Coronary artery (tissue), 2 donors: Measurements from ENCODE around the gene AXIN1.

Source experiments
- DNase-seq: peaks from one replicate; pipeline ENCODE4 v3.0.0-alpha.2; 2017; ENCODE audit warnings: low spot score
- H3K27ac ChIP-seq, 2 donors: fragments of 200-600 bp; sonication (generic); one replicate each; pipeline ENCODE4 v1.5.1; 2016 to 2019
- H3K4me3 ChIP-seq: fragments of 200-600 bp; sonication (generic); 2 replicates; pipeline ENCODE4 v1.5.1; 2016; ENCODE audit warnings: mild to moderate bottlenecking, moderate library complexity
- TF ChIP-seq, protein P1 (sequence below): fragments of 200-600 bp; sonication (generic); IDR thresholded peaks from one replicate; pipeline ENCODE4 v1.5.1; 2019; ENCODE audit warnings: antibody characterized with exemption

Gene AXIN1

DNA sequence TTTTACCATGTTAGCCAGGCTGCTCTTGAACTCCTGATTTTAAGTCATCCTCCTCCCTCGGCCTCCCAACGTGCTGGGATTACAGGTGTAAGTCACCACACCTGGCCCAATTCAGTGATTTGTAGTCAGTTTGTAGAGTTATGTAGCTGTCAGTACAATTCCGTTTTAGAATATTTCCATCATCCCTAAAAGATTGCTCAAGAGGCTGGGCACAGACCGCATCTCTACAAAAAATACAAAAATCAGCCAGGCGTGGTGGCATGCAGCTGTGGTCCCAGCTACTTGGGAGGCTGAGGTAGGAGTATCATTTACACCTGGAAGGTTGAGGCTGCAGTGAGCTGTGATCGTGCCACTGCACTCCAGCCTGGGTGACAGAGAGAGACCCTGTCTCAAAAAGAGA, 97.3 kb downstream of the AXIN1 start:
- TF ChIP-seq, protein P1, sequence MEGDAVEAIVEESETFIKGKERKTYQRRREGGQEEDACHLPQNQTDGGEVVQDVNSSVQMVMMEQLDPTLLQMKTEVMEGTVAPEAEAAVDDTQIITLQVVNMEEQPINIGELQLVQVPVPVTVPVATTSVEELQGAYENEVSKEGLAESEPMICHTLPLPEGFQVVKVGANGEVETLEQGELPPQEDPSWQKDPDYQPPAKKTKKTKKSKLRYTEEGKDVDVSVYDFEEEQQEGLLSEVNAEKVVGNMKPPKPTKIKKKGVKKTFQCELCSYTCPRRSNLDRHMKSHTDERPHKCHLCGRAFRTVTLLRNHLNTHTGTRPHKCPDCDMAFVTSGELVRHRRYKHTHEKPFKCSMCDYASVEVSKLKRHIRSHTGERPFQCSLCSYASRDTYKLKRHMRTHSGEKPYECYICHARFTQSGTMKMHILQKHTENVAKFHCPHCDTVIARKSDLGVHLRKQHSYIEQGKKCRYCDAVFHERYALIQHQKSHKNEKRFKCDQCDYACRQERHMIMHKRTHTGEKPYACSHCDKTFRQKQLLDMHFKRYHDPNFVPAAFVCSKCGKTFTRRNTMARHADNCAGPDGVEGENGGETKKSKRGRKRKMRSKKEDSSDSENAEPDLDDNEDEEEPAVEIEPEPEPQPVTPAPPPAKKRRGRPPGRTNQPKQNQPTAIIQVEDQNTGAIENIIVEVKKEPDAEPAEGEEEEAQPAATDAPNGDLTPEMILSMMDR, result no peak
- no peak overlapping the region for H3K27ac ChIP-seq
- DNase-seq, result no peak
- no peak overlapping the region for H3K4me3 ChIP-seq

DNA sequence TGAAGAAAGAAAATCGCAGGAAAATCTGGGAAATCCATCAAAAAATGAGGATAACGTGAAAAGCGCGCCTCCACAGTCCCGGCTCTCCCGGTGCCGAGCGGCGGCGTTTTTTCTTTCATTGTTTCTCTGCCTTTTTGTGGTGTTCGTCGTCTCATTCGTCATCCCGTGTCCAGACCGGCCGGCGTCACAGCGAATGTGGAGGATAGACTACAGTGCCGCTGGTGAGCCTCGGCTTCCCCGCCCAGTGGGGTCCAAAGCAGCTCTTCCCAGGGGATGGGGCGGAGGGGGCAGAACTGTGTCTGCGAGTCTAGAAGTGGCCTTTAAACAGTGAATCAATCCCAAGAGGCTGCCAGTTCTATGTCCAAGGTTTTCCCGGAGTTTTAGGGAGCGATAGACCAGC, 98.1 kb downstream of the AXIN1 start:
- no peak overlapping the region for H3K4me3 ChIP-seq
- DNase-seq, result no peak
- TF ChIP-seq, protein P1, result no peak
- H3K27ac ChIP-seq, result no peak overlapping the region

DNA sequence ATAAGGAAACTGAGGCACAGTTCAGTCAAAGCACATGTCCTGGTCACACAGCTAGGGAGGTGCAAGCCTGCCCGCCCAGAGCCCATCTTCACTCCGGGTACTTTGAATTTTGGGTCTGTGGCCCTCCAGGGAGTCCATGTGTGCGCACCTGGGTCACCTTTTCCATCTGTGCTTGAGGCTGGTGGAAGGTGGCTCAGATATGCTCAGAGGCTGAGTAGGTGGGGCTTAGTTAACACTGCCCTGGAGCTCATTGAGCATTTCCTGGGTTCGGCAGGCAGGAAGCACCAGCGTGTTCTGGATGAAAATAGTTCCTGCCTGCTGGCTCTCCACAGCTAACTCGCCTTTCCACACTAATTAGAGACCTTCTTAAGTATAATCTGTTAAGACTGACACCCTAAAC, 98.7 kb downstream of the AXIN1 start:
- TF ChIP-seq, protein P1, result no peak
- H3K27ac ChIP-seq, result no peak overlapping the region
- DNase-seq, result no peak
- H3K4me3 ChIP-seq, result no peak overlapping the region

DNA sequence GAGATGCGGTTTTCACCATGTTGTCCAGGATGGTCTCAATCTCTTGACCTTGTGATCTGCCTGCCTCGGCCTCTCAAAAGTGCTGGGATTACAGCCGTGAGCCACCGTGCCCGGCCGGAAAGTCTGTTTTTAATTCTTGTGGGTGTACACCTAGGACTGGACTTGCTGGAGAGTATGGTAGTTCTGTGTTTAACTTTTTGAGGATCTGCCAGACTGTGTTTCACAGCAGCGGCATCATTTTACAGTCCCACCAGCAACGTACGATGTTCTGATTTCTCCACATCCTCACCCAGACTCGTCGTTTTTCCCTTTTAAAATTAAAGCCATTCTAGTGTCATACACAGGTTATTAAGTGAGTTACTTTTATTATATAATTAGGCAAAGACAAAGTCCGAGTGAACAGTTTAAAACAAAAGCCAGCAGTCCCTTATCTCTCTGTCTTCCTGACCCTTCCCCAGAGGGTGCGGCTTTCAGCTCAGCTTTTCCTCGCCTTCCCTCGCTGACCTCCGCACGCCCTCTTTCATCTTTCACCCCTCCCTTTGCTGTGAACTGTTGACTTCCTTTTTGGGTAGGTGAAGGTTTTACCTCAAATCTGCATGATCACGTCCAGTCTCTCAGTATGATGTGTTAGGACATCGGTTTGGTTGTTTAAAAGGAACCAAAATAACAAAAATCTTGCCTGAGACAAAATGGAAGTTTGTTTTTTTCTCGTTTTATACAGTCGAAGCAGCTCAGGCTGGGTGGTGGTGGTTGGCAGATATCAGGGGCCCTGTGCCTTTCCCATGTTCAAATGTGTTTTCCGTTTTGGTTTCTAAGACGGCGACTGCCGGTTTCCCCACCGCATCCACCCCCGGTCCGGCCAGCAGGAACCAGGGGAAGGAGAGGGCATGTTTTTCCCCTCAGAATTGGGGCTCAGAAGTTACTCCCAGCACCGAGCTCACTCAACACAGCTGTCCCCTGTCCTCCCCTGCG, 99.9 kb downstream of the AXIN1 start:
- DNase-seq, result no peak
- peak overlapping the region in 1 of 2 donors; percentile 22 for H3K27ac ChIP-seq

DNA sequence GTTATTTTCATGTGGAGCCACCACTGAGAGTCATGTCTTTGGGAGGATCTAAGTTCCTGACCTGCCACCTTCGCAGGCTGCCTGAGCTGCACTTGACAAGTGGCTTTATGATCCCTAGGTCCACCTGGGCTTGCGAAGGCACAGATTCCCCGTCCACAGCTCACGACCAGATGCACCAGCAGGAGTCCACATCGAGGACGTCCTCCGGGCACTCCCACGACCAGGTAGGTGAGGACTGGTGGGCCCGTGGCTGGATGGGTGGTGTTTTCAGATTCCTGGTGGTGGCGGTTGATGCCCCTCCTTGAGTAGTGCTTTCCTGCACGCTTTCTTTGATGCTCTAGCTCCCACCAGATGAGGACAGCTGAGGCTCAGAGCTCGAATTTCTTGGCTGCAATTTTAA, 103.1 kb downstream of the AXIN1 start:
- TF ChIP-seq, protein P1, result no peak
- Histone ChIP-seq H3K27ac (no peak overlapping the region), H3K4me3 (no peak overlapping the region)
- DNase-seq, result no peak

More for the DNA sequence above, 99.9 kb downstream of the AXIN1 start:
- no peak overlapping the region for H3K4me3 ChIP-seq
- TF ChIP-seq, protein P1, result no peak

DNA sequence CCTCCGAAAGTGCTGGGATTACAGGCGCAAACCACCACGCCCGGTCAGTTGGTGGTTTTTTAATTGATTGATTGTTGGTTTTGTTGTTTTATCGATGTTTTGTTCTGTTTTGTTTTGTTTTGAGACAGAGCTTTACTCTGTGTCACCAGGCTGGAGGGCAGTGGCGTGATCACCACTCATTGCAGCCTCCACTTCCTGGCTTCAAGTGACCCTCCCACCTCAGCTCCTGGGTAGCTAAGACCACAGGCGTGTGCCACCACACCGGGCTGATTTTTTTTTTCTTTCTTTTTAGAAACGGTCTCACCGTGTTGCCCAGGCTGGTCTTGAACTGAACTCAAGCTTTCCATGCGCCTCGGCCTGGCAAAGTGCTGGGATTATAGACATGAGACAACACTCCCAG, 105.5 kb downstream of the AXIN1 start:
- DNase-seq, result no peak
- H3K27ac ChIP-seq, result no peak overlapping the region
- no peak overlapping the region for H3K4me3 ChIP-seq
- TF ChIP-seq, protein P1, result no peak

DNA sequence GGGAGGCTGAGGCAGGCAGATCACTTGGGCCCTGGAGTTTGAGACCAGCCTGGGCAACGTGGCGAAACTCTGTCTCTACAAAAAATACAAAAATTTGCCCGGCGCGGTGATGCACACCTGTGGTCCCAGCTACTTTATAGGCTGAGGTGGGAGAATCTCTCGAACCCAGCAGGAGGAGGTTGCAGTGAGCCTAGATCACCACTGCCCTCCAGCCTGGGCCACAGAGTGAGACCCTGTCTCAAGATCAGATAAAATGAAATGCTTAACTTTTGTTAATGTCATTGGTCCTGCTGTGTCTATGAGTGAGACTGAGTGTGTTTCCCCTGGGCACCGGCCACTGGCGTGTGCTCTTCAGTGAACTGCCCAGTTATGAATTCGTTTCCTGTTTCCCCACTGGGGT, 107.4 kb downstream of the AXIN1 start:
- Histone ChIP-seq H3K4me3 (no peak overlapping the region), H3K27ac (no peak overlapping the region)
- DNase-seq, result no peak
- TF ChIP-seq, protein P1, result no peak
